Measurements from ENCODE around the gene VWF. TPM values are rescaled to one million over a fixed set of nuclear protein-coding genes. Genes with fewer than 3 reads are reported as not detected.

The VWF gene
- total and polyA plus RNA-seq, 2 experiments from 2014 or later, result 0.42 to 0.56 TPM

DNA sequence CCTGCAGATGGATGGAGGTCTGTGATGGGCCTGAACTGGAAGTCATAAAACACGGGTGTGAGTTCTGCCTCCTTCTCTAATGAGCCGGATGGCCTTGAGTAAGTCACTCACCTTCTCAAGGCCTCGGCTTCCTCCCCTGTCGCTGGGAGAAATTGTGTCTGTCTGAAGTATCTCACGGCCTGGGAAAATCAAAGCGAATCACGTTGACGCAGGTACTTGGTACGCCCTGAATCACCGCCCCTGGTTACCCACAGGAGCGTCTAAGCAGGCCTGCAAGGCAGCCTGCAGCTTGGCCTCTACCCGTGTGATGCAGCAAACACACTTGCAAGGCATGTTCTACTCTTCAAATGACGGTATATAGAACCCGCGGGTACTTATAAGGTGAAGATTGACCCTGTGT, 47.6 kb upstream of the VWF start:
- Histone ChIP-seq H3K4me1 (ENCODE audit: insufficient read depth) (no peaks in the 10 kb centered on the region), H3F3A (replicated peaks; ENCODE audit: low read depth) (no peaks in the 10 kb centered on the region), H3K27me3 (ENCODE audit: insufficient read depth) (no peaks in the 10 kb centered on the region), H2AFZ (0 out of 2 replicates have a peak overlapping the region, but pooled peaks have one; percentile 72), H3K9me2 (ENCODE audit: insufficient read depth) (peaks cover 2% of the 10 kb centered on the region; the same call in 1 of the 2 replicates), H3K36me3 (ENCODE audit: insufficient read depth) (no peaks in the 10 kb centered on the region), H3K4me2 (no peak overlapping the region), H3K27ac (ENCODE audit: low read depth) (no peak overlapping the region), H4K20me1 (replicated peaks; ENCODE audit: insufficient read depth) (no peaks in the 10 kb centered on the region), H3K79me2 (replicated peaks; ENCODE audit: insufficient read depth) (no peaks in the 10 kb centered on the region), H3K4me3 (no peak overlapping the region)
- TF ChIP-seq, protein P1, sequence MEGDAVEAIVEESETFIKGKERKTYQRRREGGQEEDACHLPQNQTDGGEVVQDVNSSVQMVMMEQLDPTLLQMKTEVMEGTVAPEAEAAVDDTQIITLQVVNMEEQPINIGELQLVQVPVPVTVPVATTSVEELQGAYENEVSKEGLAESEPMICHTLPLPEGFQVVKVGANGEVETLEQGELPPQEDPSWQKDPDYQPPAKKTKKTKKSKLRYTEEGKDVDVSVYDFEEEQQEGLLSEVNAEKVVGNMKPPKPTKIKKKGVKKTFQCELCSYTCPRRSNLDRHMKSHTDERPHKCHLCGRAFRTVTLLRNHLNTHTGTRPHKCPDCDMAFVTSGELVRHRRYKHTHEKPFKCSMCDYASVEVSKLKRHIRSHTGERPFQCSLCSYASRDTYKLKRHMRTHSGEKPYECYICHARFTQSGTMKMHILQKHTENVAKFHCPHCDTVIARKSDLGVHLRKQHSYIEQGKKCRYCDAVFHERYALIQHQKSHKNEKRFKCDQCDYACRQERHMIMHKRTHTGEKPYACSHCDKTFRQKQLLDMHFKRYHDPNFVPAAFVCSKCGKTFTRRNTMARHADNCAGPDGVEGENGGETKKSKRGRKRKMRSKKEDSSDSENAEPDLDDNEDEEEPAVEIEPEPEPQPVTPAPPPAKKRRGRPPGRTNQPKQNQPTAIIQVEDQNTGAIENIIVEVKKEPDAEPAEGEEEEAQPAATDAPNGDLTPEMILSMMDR (conservative IDR thresholded peaks at IDR 0.05; ENCODE audit: low read depth in 2 of 2), result no peak
- TF ChIP-seq EZH2phosphoT487 (IDR thresholded peaks at IDR 0.05; ENCODE audit: unreplicated experiment), result no peak
- TF ChIP-seq POLR2AphosphoS5 (IDR thresholded peaks at IDR 0.05; ENCODE audit: low read depth), result no peak
- TF ChIP-seq ZNF114 (CRISPR knock-in tag; IDR thresholded peaks at IDR 0.05), result no peak
- no peak for TF ChIP-seq JUNB (IDR thresholded peaks at IDR 0.05; ENCODE audit: unreplicated experiment)
- no peak for TF ChIP-seq CREB1 (CRISPR knock-in tag; IDR thresholded peaks at IDR 0.05; ENCODE audit: low read depth)
- TF ChIP-seq, protein P2, sequence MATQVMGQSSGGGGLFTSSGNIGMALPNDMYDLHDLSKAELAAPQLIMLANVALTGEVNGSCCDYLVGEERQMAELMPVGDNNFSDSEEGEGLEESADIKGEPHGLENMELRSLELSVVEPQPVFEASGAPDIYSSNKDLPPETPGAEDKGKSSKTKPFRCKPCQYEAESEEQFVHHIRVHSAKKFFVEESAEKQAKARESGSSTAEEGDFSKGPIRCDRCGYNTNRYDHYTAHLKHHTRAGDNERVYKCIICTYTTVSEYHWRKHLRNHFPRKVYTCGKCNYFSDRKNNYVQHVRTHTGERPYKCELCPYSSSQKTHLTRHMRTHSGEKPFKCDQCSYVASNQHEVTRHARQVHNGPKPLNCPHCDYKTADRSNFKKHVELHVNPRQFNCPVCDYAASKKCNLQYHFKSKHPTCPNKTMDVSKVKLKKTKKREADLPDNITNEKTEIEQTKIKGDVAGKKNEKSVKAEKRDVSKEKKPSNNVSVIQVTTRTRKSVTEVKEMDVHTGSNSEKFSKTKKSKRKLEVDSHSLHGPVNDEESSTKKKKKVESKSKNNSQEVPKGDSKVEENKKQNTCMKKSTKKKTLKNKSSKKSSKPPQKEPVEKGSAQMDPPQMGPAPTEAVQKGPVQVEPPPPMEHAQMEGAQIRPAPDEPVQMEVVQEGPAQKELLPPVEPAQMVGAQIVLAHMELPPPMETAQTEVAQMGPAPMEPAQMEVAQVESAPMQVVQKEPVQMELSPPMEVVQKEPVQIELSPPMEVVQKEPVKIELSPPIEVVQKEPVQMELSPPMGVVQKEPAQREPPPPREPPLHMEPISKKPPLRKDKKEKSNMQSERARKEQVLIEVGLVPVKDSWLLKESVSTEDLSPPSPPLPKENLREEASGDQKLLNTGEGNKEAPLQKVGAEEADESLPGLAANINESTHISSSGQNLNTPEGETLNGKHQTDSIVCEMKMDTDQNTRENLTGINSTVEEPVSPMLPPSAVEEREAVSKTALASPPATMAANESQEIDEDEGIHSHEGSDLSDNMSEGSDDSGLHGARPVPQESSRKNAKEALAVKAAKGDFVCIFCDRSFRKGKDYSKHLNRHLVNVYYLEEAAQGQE (IDR thresholded peaks at IDR 0.05; ENCODE audit: unreplicated experiment), result no peak
- no peak for TF ChIP-seq EZH2 (IDR thresholded peaks at IDR 0.05; ENCODE audit: low read depth, unreplicated experiment)
- TF ChIP-seq, protein P3, sequence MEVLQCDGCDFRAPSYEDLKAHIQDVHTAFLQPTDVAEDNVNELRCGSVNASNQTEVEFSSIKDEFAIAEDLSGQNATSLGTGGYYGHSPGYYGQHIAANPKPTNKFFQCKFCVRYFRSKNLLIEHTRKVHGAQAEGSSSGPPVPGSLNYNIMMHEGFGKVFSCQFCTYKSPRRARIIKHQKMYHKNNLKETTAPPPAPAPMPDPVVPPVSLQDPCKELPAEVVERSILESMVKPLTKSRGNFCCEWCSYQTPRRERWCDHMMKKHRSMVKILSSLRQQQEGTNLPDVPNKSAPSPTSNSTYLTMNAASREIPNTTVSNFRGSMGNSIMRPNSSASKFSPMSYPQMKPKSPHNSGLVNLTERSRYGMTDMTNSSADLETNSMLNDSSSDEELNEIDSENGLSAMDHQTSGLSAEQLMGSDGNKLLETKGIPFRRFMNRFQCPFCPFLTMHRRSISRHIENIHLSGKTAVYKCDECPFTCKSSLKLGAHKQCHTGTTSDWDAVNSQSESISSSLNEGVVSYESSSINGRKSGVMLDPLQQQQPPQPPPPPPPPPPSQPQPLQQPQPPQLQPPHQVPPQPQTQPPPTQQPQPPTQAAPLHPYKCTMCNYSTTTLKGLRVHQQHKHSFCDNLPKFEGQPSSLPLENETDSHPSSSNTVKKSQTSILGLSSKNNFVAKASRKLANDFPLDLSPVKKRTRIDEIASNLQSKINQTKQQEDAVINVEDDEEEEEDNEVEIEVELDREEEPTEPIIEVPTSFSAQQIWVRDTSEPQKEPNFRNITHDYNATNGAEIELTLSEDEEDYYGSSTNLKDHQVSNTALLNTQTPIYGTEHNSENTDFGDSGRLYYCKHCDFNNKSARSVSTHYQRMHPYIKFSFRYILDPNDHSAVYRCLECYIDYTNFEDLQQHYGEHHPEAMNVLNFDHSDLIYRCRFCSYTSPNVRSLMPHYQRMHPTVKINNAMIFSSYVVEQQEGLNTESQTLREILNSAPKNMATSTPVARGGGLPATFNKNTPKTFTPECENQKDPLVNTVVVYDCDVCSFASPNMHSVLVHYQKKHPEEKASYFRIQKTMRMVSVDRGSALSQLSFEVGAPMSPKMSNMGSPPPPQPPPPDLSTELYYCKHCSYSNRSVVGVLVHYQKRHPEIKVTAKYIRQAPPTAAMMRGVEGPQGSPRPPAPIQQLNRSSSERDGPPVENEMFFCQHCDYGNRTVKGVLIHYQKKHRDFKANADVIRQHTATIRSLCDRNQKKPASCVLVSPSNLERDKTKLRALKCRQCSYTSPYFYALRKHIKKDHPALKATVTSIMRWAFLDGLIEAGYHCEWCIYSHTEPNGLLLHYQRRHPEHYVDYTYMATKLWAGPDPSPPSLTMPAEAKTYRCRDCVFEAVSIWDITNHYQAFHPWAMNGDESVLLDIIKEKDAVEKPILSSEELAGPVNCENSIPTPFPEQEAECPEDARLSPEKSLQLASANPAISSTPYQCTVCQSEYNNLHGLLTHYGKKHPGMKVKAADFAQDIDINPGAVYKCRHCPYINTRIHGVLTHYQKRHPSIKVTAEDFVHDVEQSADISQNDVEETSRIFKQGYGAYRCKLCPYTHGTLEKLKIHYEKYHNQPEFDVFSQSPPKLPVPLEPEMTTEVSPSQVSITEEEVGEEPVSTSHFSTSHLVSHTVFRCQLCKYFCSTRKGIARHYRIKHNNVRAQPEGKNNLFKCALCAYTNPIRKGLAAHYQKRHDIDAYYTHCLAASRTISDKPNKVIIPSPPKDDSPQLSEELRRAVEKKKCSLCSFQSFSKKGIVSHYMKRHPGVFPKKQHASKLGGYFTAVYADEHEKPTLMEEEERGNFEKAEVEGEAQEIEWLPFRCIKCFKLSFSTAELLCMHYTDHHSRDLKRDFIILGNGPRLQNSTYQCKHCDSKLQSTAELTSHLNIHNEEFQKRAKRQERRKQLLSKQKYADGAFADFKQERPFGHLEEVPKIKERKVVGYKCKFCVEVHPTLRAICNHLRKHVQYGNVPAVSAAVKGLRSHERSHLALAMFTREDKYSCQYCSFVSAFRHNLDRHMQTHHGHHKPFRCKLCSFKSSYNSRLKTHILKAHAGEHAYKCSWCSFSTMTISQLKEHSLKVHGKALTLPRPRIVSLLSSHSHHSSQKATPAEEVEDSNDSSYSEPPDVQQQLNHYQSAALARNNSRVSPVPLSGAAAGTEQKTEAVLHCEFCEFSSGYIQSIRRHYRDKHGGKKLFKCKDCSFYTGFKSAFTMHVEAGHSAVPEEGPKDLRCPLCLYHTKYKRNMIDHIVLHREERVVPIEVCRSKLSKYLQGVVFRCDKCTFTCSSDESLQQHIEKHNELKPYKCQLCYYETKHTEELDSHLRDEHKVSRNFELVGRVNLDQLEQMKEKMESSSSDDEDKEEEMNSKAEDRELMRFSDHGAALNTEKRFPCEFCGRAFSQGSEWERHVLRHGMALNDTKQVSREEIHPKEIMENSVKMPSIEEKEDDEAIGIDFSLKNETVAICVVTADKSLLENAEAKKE (CRISPR knock-in tag; IDR thresholded peaks at IDR 0.05), result no peak
- TF ChIP-seq STAT1 (IDR thresholded peaks at IDR 0.05; ENCODE audit: unreplicated experiment), result no peak
- TF ChIP-seq, protein P4, sequence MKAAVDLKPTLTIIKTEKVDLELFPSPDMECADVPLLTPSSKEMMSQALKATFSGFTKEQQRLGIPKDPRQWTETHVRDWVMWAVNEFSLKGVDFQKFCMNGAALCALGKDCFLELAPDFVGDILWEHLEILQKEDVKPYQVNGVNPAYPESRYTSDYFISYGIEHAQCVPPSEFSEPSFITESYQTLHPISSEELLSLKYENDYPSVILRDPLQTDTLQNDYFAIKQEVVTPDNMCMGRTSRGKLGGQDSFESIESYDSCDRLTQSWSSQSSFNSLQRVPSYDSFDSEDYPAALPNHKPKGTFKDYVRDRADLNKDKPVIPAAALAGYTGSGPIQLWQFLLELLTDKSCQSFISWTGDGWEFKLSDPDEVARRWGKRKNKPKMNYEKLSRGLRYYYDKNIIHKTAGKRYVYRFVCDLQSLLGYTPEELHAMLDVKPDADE (IDR thresholded peaks at IDR 0.05), result no peak
- no peak for TF ChIP-seq NANOG (IDR thresholded peaks at IDR 0.05; ENCODE audit: borderline replicate concordance)
- TF ChIP-seq ZNF331 (CRISPR knock-in tag; IDR thresholded peaks at IDR 0.05; ENCODE audit: low read depth), result no peak
- Mint-ChIP-seq H3K27ac (no peak overlapping the region), H3K4me1 (no peaks in the 10 kb centered on the region), H3K36me3 (ENCODE audit: low read depth) (no peaks in the 10 kb centered on the region), H3K4me3 (no peak overlapping the region), H3K9me3 (no peaks in the 10 kb centered on the region), H3K27me3 (ENCODE audit: insufficient read depth, low read depth, poor library complexity) (no peaks in the 10 kb centered on the region)
- no peak for ATAC-seq
- DNase-seq (ENCODE audit: low spot score), result no peak
